HepG2 (cell line): Measurements from ENCODE around the gene WDR27. TPM values are rescaled to one million over a fixed set of nuclear protein-coding genes. Genes with fewer than 3 reads are reported as not detected.
A peak's percentile ranks its signal among the peaks of the same experiment; 100 is the strongest.

Experiments
- AGO1 ChIP-seq: fragments of 200-400 bp; formaldehyde crosslinking; IDR thresholded peaks from 2 replicates; pipeline ENCODE4 v1.6.1; 2017; ENCODE audit warnings: mild to moderate bottlenecking, low read depth, low read length, moderate library complexity; ENCODE audit not compliant: poor library complexity, severe bottlenecking
- CCAR2 ChIP-seq: fragments of 200-400 bp; formaldehyde crosslinking; optimal IDR thresholded peaks from 2 replicates; pipeline ENCODE3; 2018; ENCODE audit warnings: low read depth, mild to moderate bottlenecking, low read length, moderate library complexity
- GTF2F1 ChIP-seq: fragments of 150-350 bp; IDR thresholded peaks from 2 replicates; pipeline ENCODE4 v1.6.1; 2014; ENCODE audit warnings: low read length
- KLF13 ChIP-seq: sonication (generic); formaldehyde crosslinking; IDR thresholded peaks from 2 replicates; pipeline ENCODE4 v1.4.0; 2020; ENCODE audit warnings: mild to moderate bottlenecking, missing genetic modification reagents
- RERE ChIP-seq: IDR thresholded peaks from 2 replicates; pipeline ENCODE4 v1.6.1; 2016; ENCODE audit warnings: low read depth, missing genetic modification reagents, missing compliant biosample characterization
- TRAFD1 ChIP-seq: sonication (generic); formaldehyde crosslinking; IDR thresholded peaks from 2 replicates; pipeline ENCODE4 v1.5.1; 2020; ENCODE audit warnings: missing genetic modification reagents, mild to moderate bottlenecking, borderline replicate concordance
- ZIK1 ChIP-seq: sonication (generic); formaldehyde crosslinking; IDR thresholded peaks from 2 replicates; pipeline ENCODE4 v1.5.0; 2020; ENCODE audit warnings: mild to moderate bottlenecking, low read depth, missing genetic modification reagents, borderline replicate concordance
- ZNF207 ChIP-seq: fragments of 450-650 bp; IDR thresholded peaks from 2 replicates; pipeline ENCODE4 v1.6.1; 2016; ENCODE audit warnings: antibody characterized with exemption, borderline replicate concordance
- ZNF331 ChIP-seq: sonication (generic); formaldehyde crosslinking; IDR thresholded peaks from 2 replicates; pipeline ENCODE4 v1.4.0; 2020; ENCODE audit warnings: missing genetic modification reagents
- ZNF549 ChIP-seq: sonication (generic); formaldehyde crosslinking; IDR thresholded peaks from 2 replicates; pipeline ENCODE4 v1.5.0; 2020; ENCODE audit warnings: missing genetic modification reagents
- ZNF674 ChIP-seq: sonication (generic); formaldehyde crosslinking; IDR thresholded peaks from 2 replicates; pipeline ENCODE4 v1.5.0; 2020; ENCODE audit warnings: low read depth, mild to moderate bottlenecking, missing genetic modification reagents
- polyA plus RNA-seq, 8 experiments: library from polyadenylated mRNA; depleted of rRNA in 3 of 8; stranded (reverse) in 7 of 8; unstranded in 1 of 8; fragments of >200 nt; fragmentation: Illumina TruSeq in 4 of 8; extraction: Trizol in 4 of 8; gene quantifications; 2 replicates each; pipeline versions ENCODE4 v1.2.1 to v1.2.3, GENCODE V29; 2011 to 2016; ENCODE audit warnings: low read depth in 4 of 8, missing spikeins in 1 of 8, mixed read lengths in 1 of 8; ENCODE audit not compliant: insufficient read depth in 1 of 8
- total RNA-seq, 5 experiments: library from RNA; depleted of rRNA; stranded (reverse); fragments of >200 nt; fragmentation: Illumina TruSeq; extraction: Trizol; gene quantifications; 2 replicates each; pipeline ENCODE4 v1.2.3, GENCODE V29; 2016; ENCODE audit warnings: low read depth in 1 of 5
- TF ChIP-seq, protein P1 (sequence below): sonication (generic); formaldehyde crosslinking; IDR thresholded peaks from 2 replicates; pipeline ENCODE4 v1.4.0; 2020; ENCODE audit warnings: missing genetic modification reagents, borderline replicate concordance
- TF ChIP-seq, protein P2 (sequence below): sonication (generic); formaldehyde crosslinking; IDR thresholded peaks from 2 replicates; pipeline ENCODE4 v1.4.0; 2020; ENCODE audit warnings: missing genetic modification reagents, borderline replicate concordance

The WDR27 gene
- total and polyA plus RNA-seq, 2 of the 13 experiments (the other 11 are each of a cell fraction or from before 2014, with no cell fraction given) = 34.1 to 80.3 TPM

- TF ChIP-seq RERE (CRISPR knock-in tag) = no peak; the same call in none of the 2 replicates
- no peak for TF ChIP-seq ZNF549 (CRISPR knock-in tag)
- no peak for TF ChIP-seq CCAR2
- peak; percentile 72; the same call in 1 of the 2 replicates for TF ChIP-seq TRAFD1 (CRISPR knock-in tag)
- TF ChIP-seq, protein P1, sequence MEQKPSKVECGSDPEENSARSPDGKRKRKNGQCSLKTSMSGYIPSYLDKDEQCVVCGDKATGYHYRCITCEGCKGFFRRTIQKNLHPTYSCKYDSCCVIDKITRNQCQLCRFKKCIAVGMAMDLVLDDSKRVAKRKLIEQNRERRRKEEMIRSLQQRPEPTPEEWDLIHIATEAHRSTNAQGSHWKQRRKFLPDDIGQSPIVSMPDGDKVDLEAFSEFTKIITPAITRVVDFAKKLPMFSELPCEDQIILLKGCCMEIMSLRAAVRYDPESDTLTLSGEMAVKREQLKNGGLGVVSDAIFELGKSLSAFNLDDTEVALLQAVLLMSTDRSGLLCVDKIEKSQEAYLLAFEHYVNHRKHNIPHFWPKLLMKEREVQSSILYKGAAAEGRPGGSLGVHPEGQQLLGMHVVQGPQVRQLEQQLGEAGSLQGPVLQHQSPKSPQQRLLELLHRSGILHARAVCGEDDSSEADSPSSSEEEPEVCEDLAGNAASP (CRISPR knock-in tag) = no peak; the same call in 1 of the 2 replicates
- peak; percentile 80; the same call in 1 of the 2 replicates for TF ChIP-seq ZIK1 (CRISPR knock-in tag)
- no peak; the same call in 1 of the 2 replicates for TF ChIP-seq GTF2F1
- peak; percentile 58; the same call in 1 of the 2 replicates for TF ChIP-seq KLF13 (CRISPR knock-in tag)
- TF ChIP-seq ZNF207 = no peak
- TF ChIP-seq, protein P2, sequence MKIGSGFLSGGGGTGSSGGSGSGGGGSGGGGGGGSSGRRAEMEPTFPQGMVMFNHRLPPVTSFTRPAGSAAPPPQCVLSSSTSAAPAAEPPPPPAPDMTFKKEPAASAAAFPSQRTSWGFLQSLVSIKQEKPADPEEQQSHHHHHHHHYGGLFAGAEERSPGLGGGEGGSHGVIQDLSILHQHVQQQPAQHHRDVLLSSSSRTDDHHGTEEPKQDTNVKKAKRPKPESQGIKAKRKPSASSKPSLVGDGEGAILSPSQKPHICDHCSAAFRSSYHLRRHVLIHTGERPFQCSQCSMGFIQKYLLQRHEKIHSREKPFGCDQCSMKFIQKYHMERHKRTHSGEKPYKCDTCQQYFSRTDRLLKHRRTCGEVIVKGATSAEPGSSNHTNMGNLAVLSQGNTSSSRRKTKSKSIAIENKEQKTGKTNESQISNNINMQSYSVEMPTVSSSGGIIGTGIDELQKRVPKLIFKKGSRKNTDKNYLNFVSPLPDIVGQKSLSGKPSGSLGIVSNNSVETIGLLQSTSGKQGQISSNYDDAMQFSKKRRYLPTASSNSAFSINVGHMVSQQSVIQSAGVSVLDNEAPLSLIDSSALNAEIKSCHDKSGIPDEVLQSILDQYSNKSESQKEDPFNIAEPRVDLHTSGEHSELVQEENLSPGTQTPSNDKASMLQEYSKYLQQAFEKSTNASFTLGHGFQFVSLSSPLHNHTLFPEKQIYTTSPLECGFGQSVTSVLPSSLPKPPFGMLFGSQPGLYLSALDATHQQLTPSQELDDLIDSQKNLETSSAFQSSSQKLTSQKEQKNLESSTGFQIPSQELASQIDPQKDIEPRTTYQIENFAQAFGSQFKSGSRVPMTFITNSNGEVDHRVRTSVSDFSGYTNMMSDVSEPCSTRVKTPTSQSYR (CRISPR knock-in tag) = peak; percentile 74
- TF ChIP-seq AGO1 = peak; percentile 80
- TF ChIP-seq ZNF331 (CRISPR knock-in tag) = peak; percentile 79
- TF ChIP-seq ZNF674 (CRISPR knock-in tag) = peak; percentile 49; the same call in 1 of the 2 replicates
Measured at GRCh38 chr6:169701954-169702839, at the start of gene WDR27, which contains the start of gene C6orf120 (continued).
